Fibroblast of lung (primary cell): ENCODE data around the gene DNER.

ENCODE experiments used
- EZH2 ChIP-seq: IDR thresholded peaks from 2 replicates; pipeline ENCODE4 v1.5.1; 2012; ENCODE audit warnings: low read length, control low read depth, mild to moderate bottlenecking; ENCODE audit errors: missing control alignments
- TF ChIP-seq, protein P1 (sequence below), 2 donors: IDR thresholded peaks in 1 of 2; conservative IDR thresholded peaks in 1 of 2; 1 replicate in 1 of 2; 2 replicates in 1 of 2; pipeline ENCODE4 v1.5.1; 2011 to 2012; ENCODE audit warnings: low read length in 2 of 2, control low read depth in 1 of 2, inconsistent platforms in 1 of 2, low read depth in 1 of 2, mild to moderate bottlenecking in 1 of 2

- TF ChIP-seq, protein P1, sequence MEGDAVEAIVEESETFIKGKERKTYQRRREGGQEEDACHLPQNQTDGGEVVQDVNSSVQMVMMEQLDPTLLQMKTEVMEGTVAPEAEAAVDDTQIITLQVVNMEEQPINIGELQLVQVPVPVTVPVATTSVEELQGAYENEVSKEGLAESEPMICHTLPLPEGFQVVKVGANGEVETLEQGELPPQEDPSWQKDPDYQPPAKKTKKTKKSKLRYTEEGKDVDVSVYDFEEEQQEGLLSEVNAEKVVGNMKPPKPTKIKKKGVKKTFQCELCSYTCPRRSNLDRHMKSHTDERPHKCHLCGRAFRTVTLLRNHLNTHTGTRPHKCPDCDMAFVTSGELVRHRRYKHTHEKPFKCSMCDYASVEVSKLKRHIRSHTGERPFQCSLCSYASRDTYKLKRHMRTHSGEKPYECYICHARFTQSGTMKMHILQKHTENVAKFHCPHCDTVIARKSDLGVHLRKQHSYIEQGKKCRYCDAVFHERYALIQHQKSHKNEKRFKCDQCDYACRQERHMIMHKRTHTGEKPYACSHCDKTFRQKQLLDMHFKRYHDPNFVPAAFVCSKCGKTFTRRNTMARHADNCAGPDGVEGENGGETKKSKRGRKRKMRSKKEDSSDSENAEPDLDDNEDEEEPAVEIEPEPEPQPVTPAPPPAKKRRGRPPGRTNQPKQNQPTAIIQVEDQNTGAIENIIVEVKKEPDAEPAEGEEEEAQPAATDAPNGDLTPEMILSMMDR (conservative IDR thresholded peaks at IDR 0.05 in 1 of 2, IDR thresholded peaks at IDR 0.05 in 1 of 2; ENCODE audit: low read depth in 1 of 2, low read length in 2 of 2): no peak
- no peak for TF ChIP-seq EZH2
Observed at GRCh38 chr2:229640636-229641035, 73.7 kb downstream of the DNER start.
